Stomach (tissue), 4 donors: Measurements from ENCODE around the gene ANGPTL8.

ENCODE experiments used
- POLR2A ChIP-seq, 4 donors: fragments of 450-650 bp; IDR thresholded peaks; one replicate each; pipeline ENCODE4 v1.6.1; 2016; ENCODE audit warnings: antibody characterized with exemption in 4 of 4, control low read depth in 2 of 4, mild to moderate bottlenecking in 1 of 4, moderate library complexity in 1 of 4
- POLR2AphosphoS5 ChIP-seq, 3 donors: sonication (generic); formaldehyde crosslinking; IDR thresholded peaks; one replicate each; pipeline ENCODE4 v1.6.1; 2016; ENCODE audit warnings: antibody characterized with exemption in 3 of 3
- TF ChIP-seq, protein P1 (sequence below), 7 experiments: fragments of 450-650 bp in 4 of 7; fragments of 200-600 bp in 3 of 7; sonication (generic) in 3 of 7; IDR thresholded peaks; one replicate each; pipeline ENCODE4 v1.5.1; 2016 to 2019; ENCODE audit warnings: antibody characterized with exemption in 7 of 7, control low read depth in 2 of 7, mild to moderate bottlenecking in 1 of 7

DNA sequence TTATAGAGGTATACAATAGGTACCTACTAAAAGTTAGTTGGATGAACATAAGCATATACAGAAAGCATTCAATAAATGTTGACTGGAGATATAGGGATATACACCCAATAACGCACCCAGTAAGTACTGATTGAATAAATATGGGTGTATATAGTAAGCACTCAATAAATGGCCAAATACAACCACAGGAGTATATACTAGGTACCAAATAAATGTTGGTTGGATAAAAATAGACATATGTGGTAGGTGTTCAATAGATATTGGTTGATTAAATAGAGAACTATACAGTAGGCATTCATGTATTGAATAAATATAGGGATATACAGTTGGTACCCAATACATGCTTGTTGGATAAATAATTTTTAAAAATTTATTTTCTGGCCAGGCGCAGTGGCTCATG lies 9.4 kb downstream of the ANGPTL8 start:
- TF ChIP-seq, protein P1, sequence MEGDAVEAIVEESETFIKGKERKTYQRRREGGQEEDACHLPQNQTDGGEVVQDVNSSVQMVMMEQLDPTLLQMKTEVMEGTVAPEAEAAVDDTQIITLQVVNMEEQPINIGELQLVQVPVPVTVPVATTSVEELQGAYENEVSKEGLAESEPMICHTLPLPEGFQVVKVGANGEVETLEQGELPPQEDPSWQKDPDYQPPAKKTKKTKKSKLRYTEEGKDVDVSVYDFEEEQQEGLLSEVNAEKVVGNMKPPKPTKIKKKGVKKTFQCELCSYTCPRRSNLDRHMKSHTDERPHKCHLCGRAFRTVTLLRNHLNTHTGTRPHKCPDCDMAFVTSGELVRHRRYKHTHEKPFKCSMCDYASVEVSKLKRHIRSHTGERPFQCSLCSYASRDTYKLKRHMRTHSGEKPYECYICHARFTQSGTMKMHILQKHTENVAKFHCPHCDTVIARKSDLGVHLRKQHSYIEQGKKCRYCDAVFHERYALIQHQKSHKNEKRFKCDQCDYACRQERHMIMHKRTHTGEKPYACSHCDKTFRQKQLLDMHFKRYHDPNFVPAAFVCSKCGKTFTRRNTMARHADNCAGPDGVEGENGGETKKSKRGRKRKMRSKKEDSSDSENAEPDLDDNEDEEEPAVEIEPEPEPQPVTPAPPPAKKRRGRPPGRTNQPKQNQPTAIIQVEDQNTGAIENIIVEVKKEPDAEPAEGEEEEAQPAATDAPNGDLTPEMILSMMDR (IDR thresholded peaks at IDR 0.05), result no peak
- no peak for TF ChIP-seq POLR2AphosphoS5 (IDR thresholded peaks at IDR 0.05)
- no peak for TF ChIP-seq POLR2A (IDR thresholded peaks at IDR 0.05)
